ENCODE data around the gene LRP6.

GRCh38 chr12:12210983-12211382 lies 55.9 kb downstream of the LRP6 start:
- TF ChIP-seq POLR2A (IDR thresholded peaks at IDR 0.05) = no peak
- TF ChIP-seq, protein P1, sequence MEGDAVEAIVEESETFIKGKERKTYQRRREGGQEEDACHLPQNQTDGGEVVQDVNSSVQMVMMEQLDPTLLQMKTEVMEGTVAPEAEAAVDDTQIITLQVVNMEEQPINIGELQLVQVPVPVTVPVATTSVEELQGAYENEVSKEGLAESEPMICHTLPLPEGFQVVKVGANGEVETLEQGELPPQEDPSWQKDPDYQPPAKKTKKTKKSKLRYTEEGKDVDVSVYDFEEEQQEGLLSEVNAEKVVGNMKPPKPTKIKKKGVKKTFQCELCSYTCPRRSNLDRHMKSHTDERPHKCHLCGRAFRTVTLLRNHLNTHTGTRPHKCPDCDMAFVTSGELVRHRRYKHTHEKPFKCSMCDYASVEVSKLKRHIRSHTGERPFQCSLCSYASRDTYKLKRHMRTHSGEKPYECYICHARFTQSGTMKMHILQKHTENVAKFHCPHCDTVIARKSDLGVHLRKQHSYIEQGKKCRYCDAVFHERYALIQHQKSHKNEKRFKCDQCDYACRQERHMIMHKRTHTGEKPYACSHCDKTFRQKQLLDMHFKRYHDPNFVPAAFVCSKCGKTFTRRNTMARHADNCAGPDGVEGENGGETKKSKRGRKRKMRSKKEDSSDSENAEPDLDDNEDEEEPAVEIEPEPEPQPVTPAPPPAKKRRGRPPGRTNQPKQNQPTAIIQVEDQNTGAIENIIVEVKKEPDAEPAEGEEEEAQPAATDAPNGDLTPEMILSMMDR (IDR thresholded peaks at IDR 0.05) = no peak
